Measurements from ENCODE around the gene MYO5B. TPM values are rescaled to one million over a fixed set of nuclear protein-coding genes. Genes with fewer than 3 reads are reported as not detected.

Gene MYO5B
- total RNA-seq, 1 experiment from 2014 or later = 0.97 TPM

- H3K9me2 ChIP-seq (replicated peaks; ENCODE audit: insufficient read depth, low read length) = no peaks in the 10 kb centered on the region
- no peak overlapping the region for H2AFZ ChIP-seq (ENCODE audit: low read length)
- H3K36me3 ChIP-seq (ENCODE audit: insufficient read depth, low read length) = no peaks in the 10 kb centered on the region
- no peak overlapping the region for H3K4me3 ChIP-seq (ENCODE audit: low read length)
- no peak overlapping the region for H3K27ac ChIP-seq (ENCODE audit: low read length)
- H3K9ac ChIP-seq (ENCODE audit: low read length) = no peak overlapping the region
- H4K20me1 ChIP-seq (ENCODE audit: insufficient read depth, low read depth, low read length) = no peaks in the 10 kb centered on the region
- H3K4me2 ChIP-seq (ENCODE audit: low read depth, low read length, poor library complexity, severe bottlenecking) = no peak overlapping the region
- H3K9me3 ChIP-seq (ENCODE audit: low read length) = no peaks in the 10 kb centered on the region
- no peaks in the 10 kb centered on the region for H3K79me2 ChIP-seq (ENCODE audit: low read length)
- DNase-seq = no peak
- H3K4me1 ChIP-seq (ENCODE audit: low read length) = peaks cover 17% of the 10 kb centered on the region
- H3K27me3 ChIP-seq (ENCODE audit: low read length) = no peaks in the 10 kb centered on the region
Measured at GRCh38 chr18:50207722-50208121, 12.8 kb upstream of the MYO5B start.

- Histone ChIP-seq H3K27ac (ENCODE audit: low read length) (no peak overlapping the region), H3K4me1 (ENCODE audit: low read length) (peaks cover under 1% of the 10 kb centered on the region), H3K79me2 (ENCODE audit: low read length) (no peaks in the 10 kb centered on the region), H3K4me3 (ENCODE audit: low read length) (no peak overlapping the region), H3K9me3 (ENCODE audit: low read length) (no peaks in the 10 kb centered on the region), H3K9me2 (replicated peaks; ENCODE audit: insufficient read depth, low read length) (no peaks in the 10 kb centered on the region), H3K9ac (ENCODE audit: low read length) (no peak overlapping the region), H4K20me1 (ENCODE audit: insufficient read depth, low read depth, low read length) (no peaks in the 10 kb centered on the region), H3K36me3 (ENCODE audit: insufficient read depth, low read length) (no peaks in the 10 kb centered on the region), H3K4me2 (ENCODE audit: low read depth, low read length, poor library complexity, severe bottlenecking) (no peak overlapping the region), H3K27me3 (ENCODE audit: low read length) (no peaks in the 10 kb centered on the region), H2AFZ (ENCODE audit: low read length) (no peak overlapping the region)
- no peak for DNase-seq
Measured at GRCh38 chr18:50203801-50204604, 9.1 kb upstream of the MYO5B start.

- Histone ChIP-seq H3K27me3 (ENCODE audit: low read length) (no peaks in the 10 kb centered on the region), H3K36me3 (ENCODE audit: insufficient read depth, low read length) (no peaks in the 10 kb centered on the region)
Measured at GRCh38 chr18:50201476-50202018, 6.6 kb upstream of the MYO5B start.

GRCh38 chr18:50199921-50200320 lies 5.0 kb upstream of the MYO5B start:
- no peaks in the 10 kb centered on the region for H4K20me1 ChIP-seq (ENCODE audit: insufficient read depth, low read depth, low read length)
- H3K4me1 ChIP-seq (ENCODE audit: low read length) = no peaks in the 10 kb centered on the region
- no peaks in the 10 kb centered on the region for H3K36me3 ChIP-seq (ENCODE audit: insufficient read depth, low read length)
- no peak overlapping the region for H3K4me2 ChIP-seq (ENCODE audit: low read depth, low read length, poor library complexity, severe bottlenecking)
- H3K9me2 ChIP-seq (replicated peaks; ENCODE audit: insufficient read depth, low read length) = no peaks in the 10 kb centered on the region
- no peak overlapping the region for H3K4me3 ChIP-seq (ENCODE audit: low read length)
- H3K9me3 ChIP-seq (ENCODE audit: low read length) = no peaks in the 10 kb centered on the region
- DNase-seq = no peak
- no peak overlapping the region for H3K27ac ChIP-seq (ENCODE audit: low read length)
- no peaks in the 10 kb centered on the region for H3K79me2 ChIP-seq (ENCODE audit: low read length)
- no peak overlapping the region for H3K9ac ChIP-seq (ENCODE audit: low read length)
- H3K27me3 ChIP-seq (ENCODE audit: low read length) = no peaks in the 10 kb centered on the region
- H2AFZ ChIP-seq (ENCODE audit: low read length) = no peak overlapping the region

More at GRCh38 chr18:50201476-50202018, 6.6 kb upstream of the MYO5B start:
- DNase-seq = no peak
- H3K9me3 ChIP-seq (ENCODE audit: low read length) = no peaks in the 10 kb centered on the region
- no peak overlapping the region for H2AFZ ChIP-seq (ENCODE audit: low read length)
- H3K4me1 ChIP-seq (ENCODE audit: low read length) = no peaks in the 10 kb centered on the region
- H3K4me2 ChIP-seq (ENCODE audit: low read depth, low read length, poor library complexity, severe bottlenecking) = no peak overlapping the region
- H3K4me3 ChIP-seq (ENCODE audit: low read length) = no peak overlapping the region
- no peaks in the 10 kb centered on the region for H4K20me1 ChIP-seq (ENCODE audit: insufficient read depth, low read depth, low read length)
- H3K9ac ChIP-seq (ENCODE audit: low read length) = no peak overlapping the region
- H3K9me2 ChIP-seq (replicated peaks; ENCODE audit: insufficient read depth, low read length) = no peaks in the 10 kb centered on the region
- H3K27ac ChIP-seq (ENCODE audit: low read length) = no peak overlapping the region
- H3K79me2 ChIP-seq (ENCODE audit: low read length) = no peaks in the 10 kb centered on the region

- H3K79me2 ChIP-seq (ENCODE audit: low read length) = no peaks in the 10 kb centered on the region
- no peak overlapping the region for H3K4me3 ChIP-seq (ENCODE audit: low read length)
- H3K36me3 ChIP-seq (ENCODE audit: insufficient read depth, low read length) = no peaks in the 10 kb centered on the region
- H3K27me3 ChIP-seq (ENCODE audit: low read length) = no peaks in the 10 kb centered on the region
- H3K9me2 ChIP-seq (replicated peaks; ENCODE audit: insufficient read depth, low read length) = no peaks in the 10 kb centered on the region
- no peak overlapping the region for H3K27ac ChIP-seq (ENCODE audit: low read length)
- H2AFZ ChIP-seq (ENCODE audit: low read length) = no peak overlapping the region
- DNase-seq = no peak
- H3K9ac ChIP-seq (ENCODE audit: low read length) = no peak overlapping the region
- no peaks in the 10 kb centered on the region for H4K20me1 ChIP-seq (ENCODE audit: insufficient read depth, low read depth, low read length)
- H3K4me2 ChIP-seq (ENCODE audit: low read depth, low read length, poor library complexity, severe bottlenecking) = no peak overlapping the region
- H3K9me3 ChIP-seq (ENCODE audit: low read length) = no peaks in the 10 kb centered on the region
- no peaks in the 10 kb centered on the region for H3K4me1 ChIP-seq (ENCODE audit: low read length)
Measured at GRCh38 chr18:50199346-50199855, 4.5 kb upstream of the MYO5B start.

GRCh38 chr18:50196261-50196660 lies 1.3 kb upstream of the MYO5B start:
- H3K36me3 ChIP-seq (ENCODE audit: insufficient read depth, low read length) = no peaks in the 10 kb centered on the region
- H4K20me1 ChIP-seq (ENCODE audit: insufficient read depth, low read depth, low read length) = no peaks in the 10 kb centered on the region
- H3K27me3 ChIP-seq (ENCODE audit: low read length) = no peaks in the 10 kb centered on the region
- H3K4me1 ChIP-seq (ENCODE audit: low read length) = no peaks in the 10 kb centered on the region
- H3K79me2 ChIP-seq (ENCODE audit: low read length) = no peaks in the 10 kb centered on the region
- H3K9me2 ChIP-seq (replicated peaks; ENCODE audit: insufficient read depth, low read length) = no peaks in the 10 kb centered on the region
- DNase-seq = no peak
- H2AFZ ChIP-seq (ENCODE audit: low read length) = no peak overlapping the region
- H3K9ac ChIP-seq (ENCODE audit: low read length) = no peak overlapping the region
- H3K4me2 ChIP-seq (ENCODE audit: low read depth, low read length, poor library complexity, severe bottlenecking) = no peak overlapping the region
- H3K27ac ChIP-seq (ENCODE audit: low read length) = no peak overlapping the region
- H3K4me3 ChIP-seq (ENCODE audit: low read length) = no peak overlapping the region
- H3K9me3 ChIP-seq (ENCODE audit: low read length) = no peaks in the 10 kb centered on the region

- no peaks in the 10 kb centered on the region for H3K9me2 ChIP-seq (replicated peaks; ENCODE audit: insufficient read depth, low read length)
- no peak for DNase-seq
- no peak overlapping the region for H2AFZ ChIP-seq (ENCODE audit: low read length)
- no peaks in the 10 kb centered on the region for H3K27me3 ChIP-seq (ENCODE audit: low read length)
- no peaks in the 10 kb centered on the region for H3K36me3 ChIP-seq (ENCODE audit: insufficient read depth, low read length)
- H3K4me3 ChIP-seq (ENCODE audit: low read length) = no peak overlapping the region
- no peak overlapping the region for H3K27ac ChIP-seq (ENCODE audit: low read length)
- H3K9ac ChIP-seq (ENCODE audit: low read length) = no peak overlapping the region
- H3K4me2 ChIP-seq (ENCODE audit: low read depth, low read length, poor library complexity, severe bottlenecking) = no peak overlapping the region
- H3K79me2 ChIP-seq (ENCODE audit: low read length) = no peaks in the 10 kb centered on the region
- H3K4me1 ChIP-seq (ENCODE audit: low read length) = no peaks in the 10 kb centered on the region
- H4K20me1 ChIP-seq (ENCODE audit: insufficient read depth, low read depth, low read length) = no peaks in the 10 kb centered on the region
- H3K9me3 ChIP-seq (ENCODE audit: low read length) = no peaks in the 10 kb centered on the region
Measured at GRCh38 chr18:50195689-50196088, 742 bp upstream of the MYO5B start.

- Histone ChIP-seq H3K79me2 (ENCODE audit: low read length) (no peaks in the 10 kb centered on the region), H3K9ac (ENCODE audit: low read length) (no peak overlapping the region), H3K4me3 (ENCODE audit: low read length) (no peak overlapping the region), H4K20me1 (ENCODE audit: insufficient read depth, low read depth, low read length) (no peaks in the 10 kb centered on the region), H3K36me3 (ENCODE audit: insufficient read depth, low read length) (no peaks in the 10 kb centered on the region), H2AFZ (ENCODE audit: low read length) (no peak overlapping the region), H3K9me2 (replicated peaks; ENCODE audit: insufficient read depth, low read length) (no peaks in the 10 kb centered on the region), H3K27me3 (ENCODE audit: low read length) (no peaks in the 10 kb centered on the region), H3K4me2 (ENCODE audit: low read depth, low read length, poor library complexity, severe bottlenecking) (no peak overlapping the region), H3K27ac (ENCODE audit: low read length) (no peak overlapping the region), H3K9me3 (ENCODE audit: low read length) (no peaks in the 10 kb centered on the region), H3K4me1 (ENCODE audit: low read length) (no peaks in the 10 kb centered on the region)
- no peak for DNase-seq
Measured at GRCh38 chr18:50193796-50194630, 934 bp downstream of the MYO5B start.
